Measurements from ENCODE around the gene TRAPPC5.

DNA sequence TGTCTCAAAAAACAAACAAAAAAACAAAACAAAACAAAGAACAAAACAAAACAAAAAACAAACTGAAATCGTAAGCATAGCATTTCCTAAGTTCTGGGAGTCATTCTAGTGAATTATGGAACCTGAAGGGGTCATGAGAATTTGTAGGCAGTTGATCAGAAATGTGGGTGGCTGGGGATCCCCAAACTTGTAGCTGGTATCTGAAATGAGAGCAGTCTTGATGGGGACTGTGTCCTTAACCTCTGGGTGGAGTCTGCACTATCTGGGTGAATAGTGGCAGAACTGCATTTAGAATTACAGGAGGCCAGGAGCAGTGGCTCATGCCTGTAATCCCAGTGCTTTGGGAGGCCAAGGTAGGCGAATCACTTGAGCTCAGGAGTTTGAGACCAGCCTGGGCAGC lies 45.2 kb downstream of the TRAPPC5 start:
- TF ChIP-seq, protein P1, sequence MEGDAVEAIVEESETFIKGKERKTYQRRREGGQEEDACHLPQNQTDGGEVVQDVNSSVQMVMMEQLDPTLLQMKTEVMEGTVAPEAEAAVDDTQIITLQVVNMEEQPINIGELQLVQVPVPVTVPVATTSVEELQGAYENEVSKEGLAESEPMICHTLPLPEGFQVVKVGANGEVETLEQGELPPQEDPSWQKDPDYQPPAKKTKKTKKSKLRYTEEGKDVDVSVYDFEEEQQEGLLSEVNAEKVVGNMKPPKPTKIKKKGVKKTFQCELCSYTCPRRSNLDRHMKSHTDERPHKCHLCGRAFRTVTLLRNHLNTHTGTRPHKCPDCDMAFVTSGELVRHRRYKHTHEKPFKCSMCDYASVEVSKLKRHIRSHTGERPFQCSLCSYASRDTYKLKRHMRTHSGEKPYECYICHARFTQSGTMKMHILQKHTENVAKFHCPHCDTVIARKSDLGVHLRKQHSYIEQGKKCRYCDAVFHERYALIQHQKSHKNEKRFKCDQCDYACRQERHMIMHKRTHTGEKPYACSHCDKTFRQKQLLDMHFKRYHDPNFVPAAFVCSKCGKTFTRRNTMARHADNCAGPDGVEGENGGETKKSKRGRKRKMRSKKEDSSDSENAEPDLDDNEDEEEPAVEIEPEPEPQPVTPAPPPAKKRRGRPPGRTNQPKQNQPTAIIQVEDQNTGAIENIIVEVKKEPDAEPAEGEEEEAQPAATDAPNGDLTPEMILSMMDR (conservative IDR thresholded peaks at IDR 0.05; ENCODE audit: low read length) = no peak
- no peak for TF ChIP-seq EZH2phosphoT487 (IDR thresholded peaks at IDR 0.05; ENCODE audit: borderline replicate concordance, low read depth, low read length)
